Breast epithelium (tissue), 3 donors: Measurements from ENCODE around the gene CTCF.

Experiments used
- POLR2A ChIP-seq: fragments of 450-650 bp; IDR thresholded peaks from one replicate; pipeline ENCODE4 v1.6.1; 2016; ENCODE audit warnings: antibody characterized with exemption, mild to moderate bottlenecking, moderate library complexity
- POLR2AphosphoS5 ChIP-seq, 3 donors: sonication (generic); formaldehyde crosslinking; IDR thresholded peaks; one replicate each; pipeline ENCODE4 v1.6.1; 2017; ENCODE audit warnings: antibody characterized with exemption in 3 of 3
- TF ChIP-seq, protein P1 (sequence below), 3 donors: fragments of 450-650 bp; IDR thresholded peaks; one replicate each; pipeline ENCODE4 v1.5.1; 2016 to 2017; ENCODE audit warnings: antibody characterized with exemption in 3 of 3, mild to moderate bottlenecking in 3 of 3, moderate library complexity in 3 of 3

GRCh38 chr16:67608364-67608763 is 46.0 kb downstream of the CTCF start:
- TF ChIP-seq, protein P1, sequence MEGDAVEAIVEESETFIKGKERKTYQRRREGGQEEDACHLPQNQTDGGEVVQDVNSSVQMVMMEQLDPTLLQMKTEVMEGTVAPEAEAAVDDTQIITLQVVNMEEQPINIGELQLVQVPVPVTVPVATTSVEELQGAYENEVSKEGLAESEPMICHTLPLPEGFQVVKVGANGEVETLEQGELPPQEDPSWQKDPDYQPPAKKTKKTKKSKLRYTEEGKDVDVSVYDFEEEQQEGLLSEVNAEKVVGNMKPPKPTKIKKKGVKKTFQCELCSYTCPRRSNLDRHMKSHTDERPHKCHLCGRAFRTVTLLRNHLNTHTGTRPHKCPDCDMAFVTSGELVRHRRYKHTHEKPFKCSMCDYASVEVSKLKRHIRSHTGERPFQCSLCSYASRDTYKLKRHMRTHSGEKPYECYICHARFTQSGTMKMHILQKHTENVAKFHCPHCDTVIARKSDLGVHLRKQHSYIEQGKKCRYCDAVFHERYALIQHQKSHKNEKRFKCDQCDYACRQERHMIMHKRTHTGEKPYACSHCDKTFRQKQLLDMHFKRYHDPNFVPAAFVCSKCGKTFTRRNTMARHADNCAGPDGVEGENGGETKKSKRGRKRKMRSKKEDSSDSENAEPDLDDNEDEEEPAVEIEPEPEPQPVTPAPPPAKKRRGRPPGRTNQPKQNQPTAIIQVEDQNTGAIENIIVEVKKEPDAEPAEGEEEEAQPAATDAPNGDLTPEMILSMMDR (IDR thresholded peaks at IDR 0.05): no peak
- TF ChIP-seq POLR2A (no peak), POLR2AphosphoS5 (IDR thresholded peaks at IDR 0.05) (no peak)
